ENCODE results near the gene CASP4. TPM values are rescaled to one million over a fixed set of nuclear protein-coding genes. Genes with fewer than 3 reads are reported as not detected.
A peak's percentile ranks its signal among the peaks of the same experiment; 100 is the strongest.

The CASP4 gene
- total RNA-seq: 100 to 1,000 TPM in 1 of 4 donors, 10 to 100 TPM in 3; 21.3 to 107 (median 23.2) TPM

GRCh38 chr11:104968355-104968855 lies at the start of gene CASP4:
Gene CASP4 (minus strand): TSS chr11:104968574. CDS start chr11:104968525, 49 bp downstream.
- Histone ChIP-seq H3K27me3 (no peaks in the 10 kb centered on the region), H3K27ac (replicated peaks in 1 of 4) (peak within 1 kb of the TSS; percentile 64 to 84 (median 74)), H3K36me3 (no peaks in the 10 kb centered on the region), H3K4me3 (peak within 1 kb of the TSS; percentile 50 to 64 (median 56)), H3K4me1 (peaks cover 0 to 25% (median 19%) of the 10 kb centered on the region in 4 donors), H3K9me3 (peaks cover 0 to 8% (median 3%) of the 10 kb centered on the region in 4 donors)
- intact Hi-C loops (cut with DNase I): no loop called here
- no peak for DNase-seq (ENCODE audit: extremely low spot score)
- TF ChIP-seq POLR2AphosphoS5 (IDR thresholded peaks at IDR 0.05): peak; percentile 34 to 88
- no peak for TF ChIP-seq POLR2A (IDR thresholded peaks at IDR 0.05; ENCODE audit: low read depth)
- TF ChIP-seq EP300 (IDR thresholded peaks at IDR 0.05): peak; percentile 71
- WGBS: 9% methylated on average over 4 of the region's 4 CpGs

DNA sequence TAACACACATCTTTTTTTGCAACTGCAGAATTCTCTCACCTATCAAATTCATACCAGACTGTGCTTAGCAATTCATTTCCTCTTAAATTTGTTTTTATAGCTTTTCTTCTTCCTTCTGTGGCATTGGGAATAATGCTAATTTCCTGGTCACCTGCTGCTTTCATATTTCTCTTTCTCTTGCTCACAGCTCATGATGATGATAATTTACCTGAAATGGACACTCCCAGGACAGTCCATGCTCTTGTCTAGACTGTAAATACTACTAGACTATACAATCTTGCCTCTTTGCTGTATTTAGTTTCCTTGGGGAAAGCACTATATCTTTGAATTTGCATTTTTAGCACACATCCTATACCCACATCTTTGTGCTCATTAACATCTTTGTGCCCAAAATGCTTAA lies 39.1 kb upstream of the CASP4 start:
- intact Hi-C loops (cut with DNase I): no loop called here
- no peak for DNase-seq (ENCODE audit: extremely low spot score)
- Histone ChIP-seq H3K27me3 (no peaks in the 10 kb centered on the region), H3K36me3 (no peaks in the 10 kb centered on the region), H3K4me1 (no peaks in the 10 kb centered on the region), H3K4me3 (no peak overlapping the region), H3K27ac (replicated peaks in 1 of 4) (no peak overlapping the region), H3K9me3 (no peaks in the 10 kb centered on the region)
- TF ChIP-seq POLR2AphosphoS5 (IDR thresholded peaks at IDR 0.05): no peak

GRCh38 chr11:105005451-105005845 lies 37.1 kb upstream of the CASP4 start:
- no peaks in the 10 kb centered on the region for H3K9me3 ChIP-seq
- H3K4me1 ChIP-seq: no peaks in the 10 kb centered on the region
- no peak for DNase-seq (ENCODE audit: extremely low spot score)
- H3K36me3 ChIP-seq: no peaks in the 10 kb centered on the region
- WGBS: 68% methylated on average over 3 of the region's 3 CpGs
- H3K27me3 ChIP-seq: no peaks in the 10 kb centered on the region
- intact Hi-C loops (cut with DNase I): no loop called here
- TF ChIP-seq POLR2AphosphoS5 (IDR thresholded peaks at IDR 0.05): no peak
- TF ChIP-seq POLR2A (IDR thresholded peaks at IDR 0.05; ENCODE audit: low read depth): no peak
- TF ChIP-seq EP300 (IDR thresholded peaks at IDR 0.05): no peak
- TF ChIP-seq, protein P1, sequence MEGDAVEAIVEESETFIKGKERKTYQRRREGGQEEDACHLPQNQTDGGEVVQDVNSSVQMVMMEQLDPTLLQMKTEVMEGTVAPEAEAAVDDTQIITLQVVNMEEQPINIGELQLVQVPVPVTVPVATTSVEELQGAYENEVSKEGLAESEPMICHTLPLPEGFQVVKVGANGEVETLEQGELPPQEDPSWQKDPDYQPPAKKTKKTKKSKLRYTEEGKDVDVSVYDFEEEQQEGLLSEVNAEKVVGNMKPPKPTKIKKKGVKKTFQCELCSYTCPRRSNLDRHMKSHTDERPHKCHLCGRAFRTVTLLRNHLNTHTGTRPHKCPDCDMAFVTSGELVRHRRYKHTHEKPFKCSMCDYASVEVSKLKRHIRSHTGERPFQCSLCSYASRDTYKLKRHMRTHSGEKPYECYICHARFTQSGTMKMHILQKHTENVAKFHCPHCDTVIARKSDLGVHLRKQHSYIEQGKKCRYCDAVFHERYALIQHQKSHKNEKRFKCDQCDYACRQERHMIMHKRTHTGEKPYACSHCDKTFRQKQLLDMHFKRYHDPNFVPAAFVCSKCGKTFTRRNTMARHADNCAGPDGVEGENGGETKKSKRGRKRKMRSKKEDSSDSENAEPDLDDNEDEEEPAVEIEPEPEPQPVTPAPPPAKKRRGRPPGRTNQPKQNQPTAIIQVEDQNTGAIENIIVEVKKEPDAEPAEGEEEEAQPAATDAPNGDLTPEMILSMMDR (IDR thresholded peaks at IDR 0.05): no peak
- no peak overlapping the region for H3K4me3 ChIP-seq
- no peak overlapping the region for H3K27ac ChIP-seq (replicated peaks in 1 of 4)

DNA sequence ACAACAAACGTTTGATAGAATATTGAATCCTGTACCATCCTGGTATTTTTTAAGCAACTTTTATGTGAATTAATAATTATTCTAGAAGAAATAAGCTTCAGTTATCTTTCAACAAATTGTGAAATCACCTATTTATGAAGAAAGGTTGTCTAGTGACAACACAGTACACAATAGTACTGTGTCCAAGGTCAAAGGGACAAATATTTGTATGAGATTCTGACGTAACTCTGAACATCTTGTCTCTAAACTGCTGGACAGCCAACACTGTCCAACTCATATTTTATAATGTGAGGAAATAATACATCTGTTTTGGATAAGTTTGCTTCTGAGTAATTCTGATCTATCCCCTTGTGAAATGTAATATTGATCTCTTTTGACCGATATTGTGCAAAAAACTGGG lies 35.6 kb upstream of the CASP4 start:
- intact Hi-C loops (cut with DNase I): no loop called here
- no peaks in the 10 kb centered on the region for H3K4me1 ChIP-seq
- no peaks in the 10 kb centered on the region for H3K9me3 ChIP-seq
- TF ChIP-seq POLR2A (IDR thresholded peaks at IDR 0.05; ENCODE audit: low read depth): no peak
- peak in 1 of 2 donors; percentile 12 for TF ChIP-seq POLR2AphosphoS5 (IDR thresholded peaks at IDR 0.05)
- no peak overlapping the region for H3K4me3 ChIP-seq
- H3K27me3 ChIP-seq: no peaks in the 10 kb centered on the region
- no peak overlapping the region for H3K27ac ChIP-seq (replicated peaks in 1 of 4)
- no peak for DNase-seq (ENCODE audit: extremely low spot score)
- no peaks in the 10 kb centered on the region for H3K36me3 ChIP-seq
- WGBS: 93% methylated on average over 3 of the region's 3 CpGs

DNA sequence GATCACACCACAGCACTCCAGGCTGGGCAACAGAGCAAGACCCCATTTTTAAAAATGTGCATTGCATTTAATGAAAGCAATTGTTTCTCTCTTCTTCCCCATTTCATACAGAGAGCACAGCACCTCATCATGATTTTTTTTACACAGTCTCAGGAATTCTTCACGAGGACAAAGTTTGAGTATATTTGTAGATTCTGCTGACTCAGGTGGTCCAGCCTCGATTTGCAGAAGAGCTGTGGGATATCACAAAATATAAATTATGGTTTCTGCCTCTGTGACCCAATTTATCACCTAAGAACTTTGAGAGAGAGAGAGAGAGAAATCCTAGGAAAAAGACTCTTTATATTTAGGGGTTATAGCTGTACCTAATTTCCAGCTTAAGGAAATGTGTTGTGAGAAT lies 34.8 kb upstream of the CASP4 start:
- Histone ChIP-seq H3K4me1 (no peaks in the 10 kb centered on the region), H3K4me3 (no peak overlapping the region), H3K27ac (replicated peaks in 1 of 4) (no peak overlapping the region), H3K27me3 (no peaks in the 10 kb centered on the region), H3K9me3 (no peaks in the 10 kb centered on the region), H3K36me3 (no peaks in the 10 kb centered on the region)
- TF ChIP-seq POLR2A (IDR thresholded peaks at IDR 0.05; ENCODE audit: low read depth) (no peak), POLR2AphosphoS5 (IDR thresholded peaks at IDR 0.05) (no peak), EP300 (IDR thresholded peaks at IDR 0.05) (no peak)
- TF ChIP-seq, protein P1 (IDR thresholded peaks at IDR 0.05): no peak
- no peak for DNase-seq (ENCODE audit: extremely low spot score)
- WGBS: 56% methylated on average over 2 of the region's 2 CpGs
- intact Hi-C loops (cut with DNase I): no loop called here

- TF ChIP-seq, protein P1 (IDR thresholded peaks at IDR 0.05): peak; percentile 22 to 46 (median 24)
- TF ChIP-seq EP300 (IDR thresholded peaks at IDR 0.05): no peak
- no peak overlapping the region for H3K4me3 ChIP-seq
- DNase-seq (ENCODE audit: extremely low spot score): no peak
- H3K4me1 ChIP-seq: no peaks in the 10 kb centered on the region
- 78% methylated on average over 7 of the region's 7 CpGs for WGBS
- H3K27me3 ChIP-seq: no peaks in the 10 kb centered on the region
- no peaks in the 10 kb centered on the region for H3K9me3 ChIP-seq
- H3K27ac ChIP-seq (replicated peaks in 1 of 4): no peak overlapping the region
- intact Hi-C loops (cut with DNase I): no loop called here
- no peaks in the 10 kb centered on the region for H3K36me3 ChIP-seq
Observed at GRCh38 chr11:105000797-105001196, 32.4 kb upstream of the CASP4 start.

All from esophagus muscularis mucosa (tissue), 4 donors.